ENCODE results near the gene LITAFD.
A peak's percentile ranks its signal among the peaks of the same experiment; 100 is the strongest.
"Not testable (repeated sequence)": the region's sequence is repeated elsewhere in the genome, so short reads cannot be mapped to it uniquely, and the experiment has no call there.

Gene LITAFD

GRCh38 chr16:8866884-8867215 lies 15.3 kb upstream of the LITAFD start:
- TF ChIP-seq CTCF (IDR thresholded peaks at IDR 0.05; ENCODE audit: low read depth, low read length) = no peak
- Histone ChIP-seq H3K4me1 (peaks cover 18% of the 10 kb centered on the region), H3K4me3 (ENCODE audit: low read depth, low read length) (peak overlapping the region; percentile 91)

GRCh38 chr16:8867216-8867931 lies 14.8 kb upstream of the LITAFD start:
- DNase-seq = peak; percentile 59
- Histone ChIP-seq H3K4me3 (ENCODE audit: low read depth, low read length) (peak overlapping the region; percentile 91), H3K4me1 (peaks cover 18% of the 10 kb centered on the region), H3K27me3 (no peaks in the 10 kb centered on the region), H3K9me3 (no peaks in the 10 kb centered on the region), H3K36me3 (0 out of 2 replicates have a peak, but pooled peaks cover 3% of the 10 kb centered on the region)
- no peak for TF ChIP-seq CTCF (IDR thresholded peaks at IDR 0.05; ENCODE audit: low read depth, low read length)

More at GRCh38 chr16:8866884-8867215, 15.3 kb upstream of the LITAFD start:
- no peak for DNase-seq
- Histone ChIP-seq H3K27me3 (no peaks in the 10 kb centered on the region), H3K9me3 (no peaks in the 10 kb centered on the region), H3K36me3 (0 out of 2 replicates have a peak, but pooled peaks cover 7% of the 10 kb centered on the region)

GRCh38 chr16:8867932-8868415 lies 14.2 kb upstream of the LITAFD start:
- H3K27me3 ChIP-seq = no peaks in the 10 kb centered on the region
- no peaks in the 10 kb centered on the region for H3K36me3 ChIP-seq
- H3K9me3 ChIP-seq = no peaks in the 10 kb centered on the region
- no peak for TF ChIP-seq CTCF (IDR thresholded peaks at IDR 0.05; ENCODE audit: low read depth, low read length)
- no peak for DNase-seq
- peak overlapping the region; percentile 91 for H3K4me3 ChIP-seq (ENCODE audit: low read depth, low read length)
- H3K4me1 ChIP-seq = peaks cover 18% of the 10 kb centered on the region

- TF ChIP-seq CTCF (IDR thresholded peaks at IDR 0.05; ENCODE audit: low read depth, low read length) = no peak
- Histone ChIP-seq H3K4me1 (peaks cover 18% of the 10 kb centered on the region), H3K4me3 (ENCODE audit: low read depth, low read length) (peak within 1 kb of the TSS; percentile 91), H3K27me3 (no peaks in the 10 kb centered on the region), H3K36me3 (no peaks in the 10 kb centered on the region), H3K9me3 (no peaks in the 10 kb centered on the region)
- peak; percentile 89 for DNase-seq
Observed at GRCh38 chr16:8868416-8869211, 13.5 kb upstream of the LITAFD start, which contains the start of gene CARHSP1. Gene CARHSP1 (minus strand): TSS chr16:8869006. CDS start chr16:8859328, 9,678 bp downstream.

GRCh38 chr16:8869212-8869987 lies 12.8 kb upstream of the LITAFD start:
- no peaks in the 10 kb centered on the region for H3K27me3 ChIP-seq
- H3K36me3 ChIP-seq = no peaks in the 10 kb centered on the region
- H3K4me1 ChIP-seq = peaks cover 10% of the 10 kb centered on the region
- peak; percentile 57 for DNase-seq
- H3K4me3 ChIP-seq (ENCODE audit: low read depth, low read length) = peak overlapping the region; percentile 59
- no peaks in the 10 kb centered on the region for H3K9me3 ChIP-seq
- TF ChIP-seq CTCF (IDR thresholded peaks at IDR 0.05; ENCODE audit: low read depth, low read length) = peak; percentile 12; the same call in 1 of the 2 replicates

GRCh38 chr16:8869988-8870241 lies 12.2 kb upstream of the LITAFD start:
- not testable (repeated sequence) for DNase-seq; H3K4me1 ChIP-seq; H3K9me3 ChIP-seq; H3K36me3 ChIP-seq; H3K4me3 ChIP-seq (ENCODE audit: low read depth, low read length); H3K27me3 ChIP-seq

All from BE2C (cell line).